HG03135 (cell line): Measurements from ENCODE around the gene ZSCAN25.
"Not testable (repeated sequence)": the region's sequence is repeated elsewhere in the genome, so short reads cannot be mapped to it uniquely, and the experiment has no call there.

Experiments used
- ATAC-seq: cut with Tn5 transposase; IDR thresholded peaks from one replicate; pipeline ENCODE4 v1.9.1; 2021; ENCODE audit warnings: mild to moderate bottlenecking, moderate library complexity; ENCODE audit not compliant: unreplicated experiment

The ZSCAN25 gene

DNA sequence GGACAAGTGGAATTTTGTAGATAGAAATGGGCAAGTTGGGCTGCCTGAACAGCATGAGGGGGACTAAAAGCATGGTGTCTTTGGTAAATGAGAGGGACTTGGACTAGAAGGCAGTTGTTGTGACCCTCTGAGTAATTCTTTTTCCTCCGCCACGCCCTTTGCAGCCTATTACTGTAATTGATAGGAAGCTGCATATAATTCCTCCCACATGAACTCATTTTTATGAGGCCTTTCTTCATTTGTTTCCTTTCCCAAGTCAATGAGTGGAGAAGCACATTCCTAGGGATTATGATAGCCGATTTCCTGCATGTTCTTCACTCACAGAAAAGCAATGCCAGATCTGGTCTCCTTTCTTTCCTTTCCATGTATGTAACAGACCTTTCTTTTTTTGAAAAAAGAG lies 27.7 kb downstream of the ZSCAN25 start:
- no peak for ATAC-seq

DNA sequence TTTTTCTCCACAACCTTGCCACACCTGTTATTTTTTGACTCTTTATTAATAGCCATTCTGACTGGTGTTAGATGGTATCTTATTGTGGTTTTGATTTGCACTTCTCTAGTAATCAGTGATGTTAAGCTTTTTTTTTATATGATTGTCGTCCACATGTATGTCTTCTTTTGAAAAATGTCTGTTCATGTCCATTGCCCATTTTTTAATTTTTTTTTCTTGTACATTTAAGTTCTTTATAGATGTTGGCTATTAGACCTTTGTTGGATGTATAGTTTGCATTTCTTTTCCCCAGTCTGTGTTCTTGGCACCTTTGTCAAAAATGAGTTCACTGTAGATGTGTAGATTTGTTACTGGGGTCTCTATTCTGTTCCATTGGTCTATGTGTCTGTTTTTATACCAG lies 28.8 kb downstream of the ZSCAN25 start:
- no peak for ATAC-seq

DNA sequence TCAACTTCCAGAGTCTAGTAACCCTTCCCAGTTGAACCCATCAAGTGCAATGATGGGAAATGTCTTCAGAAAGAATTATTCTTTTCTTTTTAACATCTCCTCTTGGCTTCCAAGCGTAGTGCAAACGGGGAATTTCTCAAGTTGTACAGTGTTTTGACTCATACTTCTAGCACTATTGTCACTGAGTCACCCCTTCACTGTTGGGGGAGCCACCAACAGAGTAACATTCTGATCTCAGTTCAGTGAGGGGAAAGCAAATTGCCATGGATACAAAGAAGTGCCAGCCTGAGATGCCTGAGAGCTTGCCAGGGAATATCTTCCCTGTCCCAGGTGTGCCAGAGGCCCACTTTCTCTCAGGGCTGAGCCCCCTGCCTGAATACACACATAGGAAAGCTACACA lies 32.1 kb downstream of the ZSCAN25 start:
- ATAC-seq: no peak

DNA sequence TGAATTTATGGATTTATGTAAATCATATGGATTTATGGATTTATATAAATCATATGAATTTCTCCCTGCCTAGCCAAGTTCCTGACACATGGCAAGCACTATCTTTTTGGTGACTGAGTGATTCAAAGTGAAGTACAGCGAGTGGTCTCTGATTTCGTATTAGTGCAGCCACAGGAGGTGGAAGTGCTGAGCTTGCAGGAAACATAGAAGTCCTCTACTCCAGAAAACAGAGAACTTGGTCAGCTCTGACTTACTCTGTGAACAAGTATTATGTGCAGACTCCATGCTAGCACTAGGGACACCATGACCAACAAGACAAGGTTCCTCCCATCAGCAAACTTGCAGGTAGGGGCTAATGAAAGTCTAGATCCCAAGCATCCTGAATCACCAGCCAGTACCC lies 34.5 kb downstream of the ZSCAN25 start:
- ATAC-seq: no peak

DNA sequence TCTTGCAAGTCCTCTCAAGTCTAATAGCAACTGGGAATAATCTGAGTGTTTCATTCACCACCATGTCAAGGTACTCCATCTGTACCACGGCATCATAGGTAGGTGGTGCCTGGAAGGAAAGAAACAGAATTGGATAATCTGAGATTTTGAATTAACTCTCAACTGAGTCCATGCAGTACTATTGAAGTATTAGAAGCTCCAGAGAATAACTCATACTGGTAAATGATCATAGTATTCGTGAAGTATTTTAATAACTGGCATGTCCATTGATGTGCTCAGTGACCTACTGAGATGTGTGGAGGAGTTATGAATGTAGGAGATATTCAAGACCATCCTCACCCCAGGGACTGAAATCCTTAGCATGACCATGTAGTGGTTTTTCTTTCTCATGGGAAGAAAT lies 35.9 kb downstream of the ZSCAN25 start:
- no peak for ATAC-seq

DNA sequence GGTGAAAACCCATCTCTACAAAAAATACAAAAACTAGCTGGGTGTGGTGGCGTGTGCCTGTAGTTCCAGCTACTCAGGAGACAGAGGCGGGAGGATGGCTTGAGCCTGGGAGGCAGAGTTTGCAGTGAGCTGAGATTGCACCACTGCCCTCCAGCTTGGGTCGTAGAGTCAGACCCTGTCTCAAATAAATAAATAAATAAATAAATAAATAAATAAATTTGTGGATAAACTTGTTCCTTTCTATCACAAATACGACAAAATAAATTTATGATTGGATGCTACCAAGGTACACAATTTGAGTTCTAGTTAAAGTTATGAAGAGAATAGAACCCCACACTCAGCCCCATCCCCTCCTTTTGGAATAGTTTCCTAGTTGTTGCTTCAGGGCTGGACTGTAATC lies 36.5 kb downstream of the ZSCAN25 start:
- ATAC-seq: not testable (repeated sequence)

DNA sequence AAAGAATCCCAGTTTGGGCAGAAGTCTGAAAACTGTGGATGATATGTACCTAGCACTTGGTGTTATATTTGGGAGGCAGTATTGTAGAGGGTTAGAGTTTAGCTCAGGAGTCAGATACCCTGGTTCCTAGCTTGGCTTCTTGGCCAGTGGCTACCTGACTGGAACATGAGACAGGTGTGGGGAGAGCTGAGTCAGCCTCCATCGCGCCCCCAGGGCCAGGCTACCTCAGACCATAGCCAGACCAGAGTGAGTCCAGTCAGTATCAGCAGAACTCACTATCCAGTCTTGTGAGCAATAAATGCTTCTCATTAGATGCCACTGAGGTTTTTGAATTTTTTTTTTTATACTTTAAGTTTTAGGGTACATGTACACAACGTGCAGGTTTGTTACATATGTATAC lies 37.0 kb downstream of the ZSCAN25 start:
- no peak for ATAC-seq

DNA sequence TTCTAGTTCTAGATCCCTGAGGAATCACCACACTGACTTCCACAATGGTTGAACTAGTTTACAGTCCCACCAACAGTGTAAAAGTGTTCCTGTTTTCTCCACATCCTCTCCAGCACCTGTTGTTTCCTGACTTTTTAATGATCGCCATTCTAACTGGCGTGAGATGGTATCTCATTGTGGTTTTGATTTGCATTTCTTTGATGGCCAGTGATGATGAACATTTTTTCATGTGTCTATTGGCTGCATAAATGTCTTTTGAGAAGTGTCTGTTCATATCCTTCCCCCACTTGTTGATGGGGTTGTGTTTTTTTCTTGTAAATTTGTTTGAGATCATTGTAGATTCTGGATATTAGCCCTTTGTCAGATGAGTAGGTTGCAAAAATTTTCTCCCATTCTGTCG lies 37.9 kb downstream of the ZSCAN25 start:
- ATAC-seq: not testable (repeated sequence)

DNA sequence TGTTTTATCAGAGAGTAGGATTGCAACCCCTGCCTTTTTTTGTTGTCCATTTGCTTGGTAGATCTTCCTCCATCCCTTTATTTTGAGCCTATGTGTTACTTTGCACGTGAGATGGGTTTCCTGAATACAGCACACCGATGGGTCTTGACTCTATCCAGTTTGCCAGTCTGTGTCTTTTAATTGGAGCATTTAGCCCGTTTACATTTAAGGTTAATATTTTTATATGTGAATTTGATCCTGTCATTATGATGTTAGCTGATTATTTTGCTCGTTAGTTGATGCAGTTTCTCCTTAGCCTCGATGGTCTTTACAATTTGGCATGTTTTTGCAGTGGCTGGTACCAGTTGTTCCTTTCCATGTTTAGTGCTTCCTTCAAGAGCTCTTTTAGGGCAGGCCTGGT lies 41.1 kb downstream of the ZSCAN25 start:
- ATAC-seq: not testable (repeated sequence)

DNA sequence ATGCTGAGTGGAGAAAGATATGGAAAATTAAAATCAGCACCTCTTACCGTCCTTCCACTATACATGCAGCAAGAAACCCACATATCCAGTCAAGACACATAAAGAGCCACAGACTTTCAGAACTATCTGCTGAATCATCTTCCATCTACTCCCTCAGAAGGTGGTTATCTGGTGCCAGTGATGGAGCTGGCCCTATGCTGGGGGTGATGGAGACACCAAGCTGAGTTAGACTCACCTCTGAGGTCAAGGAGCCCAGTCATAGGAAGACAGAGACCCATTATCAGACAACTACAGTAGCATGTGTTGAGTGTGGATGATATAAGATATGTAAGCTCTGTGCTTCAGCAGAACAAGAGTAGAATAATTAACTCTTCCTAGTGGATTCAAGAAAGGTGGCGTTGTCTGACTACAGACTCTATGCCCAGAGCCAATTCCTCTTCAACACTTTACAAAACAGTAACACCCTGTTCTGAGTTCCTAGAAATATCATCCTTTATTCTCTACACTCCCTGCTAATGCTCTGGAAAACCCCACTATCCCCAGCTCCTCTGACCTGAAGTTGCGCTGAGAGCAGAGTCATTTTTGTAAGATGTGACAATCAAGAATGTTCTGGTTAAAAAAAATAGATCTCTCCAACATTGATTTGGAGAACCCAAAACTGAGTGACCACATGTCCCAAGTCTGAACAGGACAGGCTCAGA lies 48.7 kb downstream of the ZSCAN25 start:
- ATAC-seq: no peak

DNA sequence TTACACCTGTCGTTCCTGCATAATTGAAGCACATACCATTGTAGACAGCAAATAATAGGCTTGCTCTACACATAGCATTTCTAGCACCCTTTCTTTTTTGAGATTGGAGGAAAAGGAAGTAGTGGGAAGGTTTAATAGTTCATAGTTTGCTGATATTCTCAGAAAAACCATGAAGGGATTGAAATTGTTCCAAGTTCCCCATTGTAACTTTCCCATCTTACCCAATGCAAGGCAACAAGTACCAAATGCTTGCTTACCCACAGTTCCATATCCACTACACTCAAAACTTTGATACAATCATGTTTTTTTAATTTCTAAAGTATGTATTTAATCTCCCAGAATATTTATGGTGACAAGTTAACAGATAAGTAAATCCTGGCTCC lies 49.3 kb downstream of the ZSCAN25 start:
- no peak for ATAC-seq

DNA sequence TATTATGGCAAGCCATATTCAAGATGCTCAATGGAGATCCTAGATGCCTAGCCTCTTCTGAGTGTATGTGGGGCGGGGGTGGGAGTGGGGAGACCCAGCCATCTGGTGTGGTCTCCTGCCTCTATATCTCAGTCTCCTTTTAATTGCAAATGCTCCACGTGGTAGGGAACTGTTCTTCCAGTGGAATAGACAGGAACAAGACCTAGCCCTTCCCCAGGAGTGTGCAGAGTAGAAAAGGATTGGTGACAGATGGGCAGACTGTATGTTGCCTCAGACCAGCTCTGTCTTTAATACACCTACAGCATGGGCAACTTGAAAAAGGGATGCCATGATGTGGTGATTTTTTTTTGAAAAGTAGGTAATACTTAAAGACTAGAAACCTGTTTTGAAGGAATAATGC lies 50.4 kb downstream of the ZSCAN25 start:
- ATAC-seq: no peak

DNA sequence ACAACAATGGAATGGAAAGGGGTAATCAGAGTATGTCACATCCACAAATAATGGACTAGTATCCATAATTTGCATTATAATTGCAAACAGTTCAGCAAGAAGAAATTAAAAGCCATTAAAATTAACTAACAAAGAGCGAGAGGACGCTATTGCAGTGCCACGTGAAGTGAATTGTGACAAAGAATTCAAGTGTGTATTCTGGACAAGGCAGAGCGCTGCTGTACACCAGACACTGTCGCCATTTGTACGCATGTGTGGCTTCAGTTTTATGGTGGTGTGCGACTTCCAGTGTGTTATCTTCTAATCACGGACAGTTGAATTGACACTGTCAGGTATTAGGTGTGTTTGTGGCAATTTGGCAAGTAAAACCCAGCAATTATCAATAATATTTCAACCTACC lies 51.8 kb downstream of the ZSCAN25 start:
- no peak for ATAC-seq

DNA sequence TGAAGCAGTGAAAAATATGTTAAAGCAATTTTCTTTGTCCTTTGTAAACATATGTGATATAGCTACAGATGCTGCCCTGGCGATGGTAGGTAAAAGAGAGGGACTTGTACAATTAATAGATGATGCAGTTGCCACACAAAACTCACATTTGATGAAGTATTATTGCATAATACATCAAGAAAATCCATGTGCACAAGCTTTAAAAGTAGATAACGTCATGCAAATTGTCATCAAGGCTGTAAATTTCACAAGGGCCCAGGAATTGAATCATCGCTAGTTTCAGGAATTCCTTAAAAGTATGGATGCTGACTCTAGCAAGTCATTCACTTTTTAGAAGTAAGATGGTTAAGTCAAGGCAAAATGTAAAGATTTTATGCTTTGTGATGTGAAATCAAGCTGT lies 53.0 kb downstream of the ZSCAN25 start:
- ATAC-seq: no peak

DNA sequence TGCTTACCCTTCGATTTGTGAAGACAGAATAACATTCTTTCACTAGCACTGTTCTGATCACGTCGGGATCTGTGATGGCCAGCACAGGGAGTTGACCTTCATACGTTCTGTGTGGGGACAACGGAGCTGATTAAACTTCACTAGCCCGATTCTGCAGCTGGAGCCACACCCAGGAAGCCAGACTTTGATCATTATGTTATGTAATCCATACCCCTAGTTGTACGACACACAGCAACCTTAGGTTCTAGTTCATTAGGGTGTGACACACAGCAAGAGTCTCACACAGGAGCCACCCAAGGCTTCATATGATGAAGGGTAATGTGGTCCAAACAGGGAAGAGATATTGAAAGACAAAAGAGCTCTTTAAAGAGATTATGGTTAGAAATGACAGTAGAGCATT lies 55.8 kb downstream of the ZSCAN25 start:
- ATAC-seq: no peak

DNA sequence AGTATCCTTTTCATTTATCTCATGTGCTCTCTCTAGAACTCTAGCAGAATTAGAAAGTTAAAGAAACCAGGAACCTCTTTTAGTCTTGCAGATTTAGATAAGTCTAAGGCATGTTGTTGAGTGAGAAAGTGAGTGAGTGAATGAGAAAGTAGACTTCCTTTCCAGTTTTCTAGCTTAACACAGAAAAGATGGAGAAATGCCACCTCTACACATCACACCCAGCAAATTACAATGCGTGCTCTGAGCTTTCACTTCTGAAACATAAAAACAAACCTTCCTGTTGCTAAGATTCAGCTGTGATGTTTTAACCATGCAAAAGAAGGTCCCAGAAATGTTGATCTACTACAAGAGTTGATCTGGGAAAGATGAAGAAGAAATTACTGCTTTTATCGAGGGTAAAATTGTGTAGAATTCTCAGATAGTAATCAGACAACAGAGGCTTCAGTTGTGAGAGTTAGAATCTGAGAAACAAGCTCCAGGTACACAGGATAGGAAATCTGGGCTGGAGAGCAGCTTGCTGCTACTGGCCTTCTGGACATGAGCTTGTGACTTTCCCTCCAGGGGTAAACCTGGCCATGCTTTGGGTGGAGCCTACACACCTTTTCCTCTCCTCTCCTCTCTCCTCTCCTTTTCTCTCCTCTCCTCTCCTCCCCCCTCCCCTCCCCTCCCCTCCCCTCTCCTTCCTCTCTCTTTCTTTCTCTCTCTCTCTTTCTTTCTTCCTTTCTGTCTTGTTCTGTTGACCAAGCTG lies 58.4 kb downstream of the ZSCAN25 start:
- ATAC-seq: no peak

DNA sequence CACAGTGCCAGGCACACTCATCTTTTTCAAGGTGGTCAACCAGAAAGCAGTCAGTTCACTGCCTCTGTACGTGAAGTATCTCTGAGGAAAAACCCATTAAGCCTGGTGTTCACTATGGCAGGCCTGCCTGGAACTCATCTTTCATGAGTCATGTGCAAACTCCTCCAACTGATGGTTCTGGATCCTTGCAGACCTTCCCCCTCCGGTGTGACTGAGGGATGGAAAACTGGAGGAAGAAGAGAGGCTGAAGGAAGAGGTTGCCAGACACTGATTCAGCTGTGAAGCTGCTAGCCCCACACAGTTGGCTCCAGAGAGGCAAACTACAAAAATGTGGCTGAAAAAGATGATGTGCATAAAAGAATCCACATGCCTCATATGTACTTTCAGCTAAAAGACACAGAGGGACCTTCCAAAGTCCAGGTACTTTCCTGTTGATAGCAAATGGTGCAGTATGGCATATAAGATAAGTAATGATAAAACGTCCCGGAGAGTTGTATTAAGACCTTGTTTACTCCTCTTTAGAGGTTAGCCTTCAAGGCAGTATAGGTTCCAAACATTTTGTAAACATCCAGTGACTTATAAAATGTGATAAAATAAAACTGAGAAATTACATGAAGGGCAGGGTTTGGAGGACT lies 60.4 kb downstream of the ZSCAN25 start:
- no peak for ATAC-seq

DNA sequence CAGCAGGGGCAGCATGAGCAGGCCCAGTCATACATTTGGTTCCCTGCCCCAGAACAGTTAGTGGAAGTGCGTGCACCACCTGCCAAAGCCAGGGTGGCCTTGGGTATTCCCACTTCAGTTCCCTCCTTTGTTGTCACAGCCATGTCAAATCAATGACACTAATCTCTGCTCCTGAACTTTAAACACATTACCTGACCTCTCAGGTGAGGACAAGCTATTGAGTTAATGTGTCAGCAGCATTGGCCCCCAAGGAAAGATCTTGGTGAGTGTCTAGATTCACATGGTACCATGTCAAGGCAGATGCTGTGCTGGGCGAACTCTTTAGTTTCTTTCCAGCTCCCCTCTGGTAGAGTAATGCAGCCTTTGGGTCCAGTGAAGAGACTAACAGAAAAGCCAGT lies 60.9 kb downstream of the ZSCAN25 start:
- no peak for ATAC-seq

DNA sequence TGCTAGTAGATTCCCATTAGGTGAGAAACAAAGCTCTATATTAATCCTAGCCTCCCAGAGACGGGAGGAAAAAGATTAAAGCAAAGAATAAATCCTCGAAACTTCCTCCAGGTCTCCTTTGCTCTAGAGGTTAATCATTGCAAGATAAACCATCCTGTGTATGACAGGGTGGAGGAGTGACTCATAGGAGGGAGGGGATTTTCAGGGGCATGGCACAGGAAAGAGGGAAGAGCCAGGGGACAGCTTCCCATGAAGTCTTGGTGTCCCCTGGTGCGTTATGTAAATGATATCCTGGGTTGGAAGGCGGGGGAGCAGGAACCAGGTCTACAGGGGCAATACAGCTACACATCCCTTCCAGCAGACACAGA lies 62.3 kb downstream of the ZSCAN25 start:
- no peak for ATAC-seq

DNA sequence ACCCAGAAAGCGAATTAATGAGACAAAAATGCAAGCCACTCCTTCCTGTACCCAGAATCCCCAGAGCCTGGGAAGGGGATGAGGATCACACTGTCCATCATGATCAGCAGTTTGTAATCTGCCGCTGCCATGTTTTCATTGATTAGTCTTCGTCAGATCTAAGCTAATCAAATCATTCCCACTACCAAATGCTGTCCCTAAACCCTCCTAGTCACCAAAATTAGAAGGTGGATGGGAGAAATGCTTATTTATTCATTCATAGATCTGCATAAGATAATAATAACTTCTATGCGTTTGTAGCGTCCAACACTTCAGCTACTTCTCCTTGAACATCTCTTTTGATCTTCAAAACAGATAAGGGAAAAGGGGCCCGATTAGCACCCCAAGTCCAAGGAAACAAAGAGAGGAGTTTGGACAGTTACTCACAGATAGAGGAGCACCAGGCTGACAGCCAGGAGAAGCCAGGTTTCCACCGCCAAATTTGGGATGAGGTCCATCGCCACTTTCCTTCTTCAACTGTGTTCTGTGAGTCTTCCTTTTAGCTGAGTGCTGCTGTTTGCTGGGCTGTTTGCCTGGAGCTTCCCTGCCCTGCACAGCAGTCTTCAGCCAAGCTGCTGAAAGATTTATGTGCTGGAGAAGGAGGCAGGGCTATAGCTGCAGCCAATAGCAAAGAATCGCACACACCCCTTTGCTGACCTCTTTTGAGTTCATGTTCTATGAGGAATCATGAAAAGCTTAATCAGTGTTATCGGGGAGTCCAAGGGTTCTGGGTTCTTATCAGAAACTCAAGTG lies 62.9 kb downstream of the ZSCAN25 start, which contains the start of gene CYP3A5:
Gene CYP3A5, minus strand, starts transcription at position 597 of the 792 bp plus-strand sequence. Its CDS starts 100 bp downstream, at position 497.
- ATAC-seq: no peak
